K562 (cell line): ENCODE measurements around the gene ANO6. TPM values are rescaled to one million over a fixed set of nuclear protein-coding genes. Genes with fewer than 3 reads are reported as not detected.

Experiments
- ASH1L ChIP-seq: fragments of 450-650 bp; IDR thresholded peaks from 2 replicates; pipeline ENCODE4 v1.6.1; 2018; ENCODE audit warnings: borderline replicate concordance, mild to moderate bottlenecking, low read depth; ENCODE audit not compliant: partially characterized antibody
- ATF7 ChIP-seq: fragments of 450-650 bp; IDR thresholded peaks from 2 replicates; pipeline ENCODE4 v1.7.1; 2014; ENCODE audit warnings: mild to moderate bottlenecking, moderate library complexity
- CBX5 ChIP-seq: IDR thresholded peaks from 2 replicates; pipeline ENCODE4 v1.6.1; 2014; ENCODE audit warnings: low read depth, borderline replicate concordance
- CTBP1 ChIP-seq: fragments of 450-650 bp; IDR thresholded peaks from 2 replicates; pipeline ENCODE4 v1.6.1; 2016; ENCODE audit warnings: borderline replicate concordance
- CXXC5 ChIP-seq: fragments of 250-450 bp; sonication (Bioruptor Pico); IDR thresholded peaks from 2 replicates; pipeline ENCODE4 v1.8.0; 2022; ENCODE audit warnings: inconsistent platforms, mild to moderate bottlenecking, moderate library complexity
- DPF2 ChIP-seq: fragments of 450-650 bp; IDR thresholded peaks from 2 replicates; pipeline ENCODE4 v1.6.1; 2016
- HMG20B ChIP-seq: fragments of 250-450 bp; sonication (Bioruptor Pico); IDR thresholded peaks from 2 replicates; pipeline ENCODE4 v1.5.0; 2021; ENCODE audit warnings: mild to moderate bottlenecking
- IFI16 ChIP-seq: fragments of 250-450 bp; sonication (Bioruptor Pico); IDR thresholded peaks from 2 replicates; pipeline ENCODE4 v2.1.2; 2022; ENCODE audit warnings: mild to moderate bottlenecking, inconsistent platforms
- JUN ChIP-seq, 2 experiments: sonication (generic) in 1 of 2; formaldehyde crosslinking in 1 of 2; IDR thresholded peaks; 2 replicates each; pipeline versions ENCODE4 v1.6.1 to v1.8.0; 2012 to 2022; ENCODE audit warnings: borderline replicate concordance in 2 of 2, mild to moderate bottlenecking in 2 of 2, improper control_type of control experiment in 1 of 2, low read depth in 1 of 2, low read length in 1 of 2, missing genetic modification reagents in 1 of 2
- JUNB ChIP-seq: fragments of 450-650 bp; formaldehyde crosslinking; conservative IDR thresholded peaks from 2 replicates; pipeline ENCODE4 v1.4.0; 2020; ENCODE audit warnings: mild to moderate bottlenecking
- MAFG ChIP-seq: fragments of 450-650 bp; conservative IDR thresholded peaks from 2 replicates; pipeline ENCODE4 v1.6.1; 2016; ENCODE audit warnings: missing genetic modification characterization, missing compliant biosample characterization
- PHF8 ChIP-seq: fragments of 200-600 bp; sonication (generic); IDR thresholded peaks from 2 replicates; pipeline ENCODE4 v1.6.1; 2012; ENCODE audit warnings: mixed run types, mild to moderate bottlenecking, inconsistent platforms, low read length, moderate library complexity, borderline replicate concordance
- PML ChIP-seq: IDR thresholded peaks from 2 replicates; pipeline ENCODE4 v1.6.1; 2012; ENCODE audit warnings: low read length, inconsistent platforms
- PYGO2 ChIP-seq: fragments of 450-650 bp; IDR thresholded peaks from 2 replicates; pipeline ENCODE4 v1.6.1; 2016; ENCODE audit warnings: mild to moderate bottlenecking, missing genetic modification characterization, moderate library complexity, missing compliant biosample characterization
- SMARCA5 ChIP-seq: fragments of 450-650 bp; IDR thresholded peaks from 2 replicates; pipeline ENCODE4 v1.6.1; 2016
- TAF15 ChIP-seq: fragments of 200-400 bp; formaldehyde crosslinking; IDR thresholded peaks from 2 replicates; pipeline ENCODE4 v1.6.1; 2017; ENCODE audit warnings: mild to moderate bottlenecking, low read depth, low read length, moderate library complexity
- TEAD2 ChIP-seq: fragments of 450-650 bp; IDR thresholded peaks from 2 replicates; pipeline ENCODE4 v1.6.1; 2016; ENCODE audit warnings: missing genetic modification characterization, control low read depth, missing compliant biosample characterization
- TFAM ChIP-seq: fragments of 250-450 bp; sonication (Bioruptor Pico); conservative IDR thresholded peaks from 2 replicates; pipeline ENCODE4 v1.5.0; 2021; ENCODE audit warnings: mild to moderate bottlenecking, moderate library complexity
- TOE1 ChIP-seq, 2 experiments: fragments of 450-650 bp in 1 of 2; sonication (generic) in 1 of 2; formaldehyde crosslinking in 1 of 2; IDR thresholded peaks; 2 replicates each; pipeline versions ENCODE4 v1.7.1 to v1.8.0; 2016 to 2022; ENCODE audit warnings: borderline replicate concordance in 2 of 2, mild to moderate bottlenecking in 2 of 2, antibody characterized with exemption in 1 of 2, inconsistent platforms in 1 of 2, low read depth in 1 of 2, missing genetic modification reagents in 1 of 2, moderate library complexity in 1 of 2
- TRIM24 ChIP-seq, 2 experiments: fragments of 450-650 bp; IDR thresholded peaks; 2 replicates each; pipeline ENCODE4 v1.6.1; 2016
- ZNF347 ChIP-seq: fragments of 450-650 bp; formaldehyde crosslinking; IDR thresholded peaks from 2 replicates; pipeline ENCODE4 v1.4.0; 2020; ENCODE audit warnings: low read depth, mild to moderate bottlenecking, moderate library complexity
- ZNF561 ChIP-seq: fragments of 450-650 bp; formaldehyde crosslinking; conservative IDR thresholded peaks from 2 replicates; pipeline ENCODE4 v1.4.0; 2020; ENCODE audit warnings: mild to moderate bottlenecking, moderate library complexity
- polyA plus RNA-seq, 8 experiments: library from polyadenylated mRNA; depleted of rRNA in 4 of 8; stranded (reverse) in 5 of 8; unstranded in 3 of 8; fragments of >200 nt; fragmentation: Nextera tagmentation in 2 of 8; fragmentation: Illumina TruSeq in 1 of 8; extraction: Ambion mirVana in 2 of 8; extraction: Trizol in 1 of 8; gene quantifications; 2 replicates each; pipeline versions ENCODE4 v1.2.1 to v1.2.3, GENCODE V29; 2011 to 2014; ENCODE audit warnings: inconsistent platforms in 1 of 8, missing spikeins in 1 of 8
- total RNA-seq, 7 experiments: library from RNA; depleted of rRNA in 6 of 7; stranded (reverse); fragments of >200 nt in 6 of 7; fragmentation: Illumina TruSeq in 2 of 7; extraction: Trizol in 2 of 7; gene quantifications; 2 replicates each; pipeline versions ENCODE4 v1.2.1 to v1.2.3, GENCODE V29; 2011 to 2021; ENCODE audit warnings: low replicate concordance in 1 of 7
- TF ChIP-seq, protein P1 (sequence below), 3 experiments: IDR thresholded peaks in 2 of 3; conservative IDR thresholded peaks in 1 of 3; 2 replicates each; pipeline ENCODE4 v1.5.1; 2011 to 2012; ENCODE audit warnings: low read length in 3 of 3, mild to moderate bottlenecking in 3 of 3, control low read depth in 2 of 3, improper control_type of control experiment in 1 of 3, inconsistent platforms in 1 of 3, low read depth in 1 of 3, mixed read lengths in 1 of 3, moderate library complexity in 1 of 3; ENCODE audit not compliant: insufficient read depth in 2 of 3
- TF ChIP-seq, protein P2 (sequence below): IDR thresholded peaks from 3 replicates; pipeline ENCODE4 v1.6.1; 2011; ENCODE audit warnings: borderline replicate concordance, mild to moderate bottlenecking, moderate library complexity; ENCODE audit not compliant: insufficient read length; ENCODE audit errors: extremely low read depth

The ANO6 gene
- total and polyA plus RNA-seq, 9 of the 15 experiments (the other 6 are each of a cell fraction or from before 2014, with no cell fraction given) = 3.5 to 24.7 (median 20.3) TPM

GRCh38 chr12:45184147-45184963, 31.5 kb upstream of the ANO6 start (continued):
- TF ChIP-seq PHF8 = no peak
- no peak for TF ChIP-seq HMG20B (CRISPR knock-in tag)
- TF ChIP-seq CBX5 = no peak
- peak; percentile 50 to 80; a peak in 2 of 4 replicates for TF ChIP-seq TRIM24 (IDR thresholded peaks at IDR 0.05)
- TF ChIP-seq ASH1L = no peak
- no peak for TF ChIP-seq PML
- TF ChIP-seq ATF7 = 0 out of 2 replicates have a peak, but pooled peaks have one; percentile 31
- no peak for TF ChIP-seq IFI16 (CRISPR knock-in tag)
- TF ChIP-seq, protein P1, sequence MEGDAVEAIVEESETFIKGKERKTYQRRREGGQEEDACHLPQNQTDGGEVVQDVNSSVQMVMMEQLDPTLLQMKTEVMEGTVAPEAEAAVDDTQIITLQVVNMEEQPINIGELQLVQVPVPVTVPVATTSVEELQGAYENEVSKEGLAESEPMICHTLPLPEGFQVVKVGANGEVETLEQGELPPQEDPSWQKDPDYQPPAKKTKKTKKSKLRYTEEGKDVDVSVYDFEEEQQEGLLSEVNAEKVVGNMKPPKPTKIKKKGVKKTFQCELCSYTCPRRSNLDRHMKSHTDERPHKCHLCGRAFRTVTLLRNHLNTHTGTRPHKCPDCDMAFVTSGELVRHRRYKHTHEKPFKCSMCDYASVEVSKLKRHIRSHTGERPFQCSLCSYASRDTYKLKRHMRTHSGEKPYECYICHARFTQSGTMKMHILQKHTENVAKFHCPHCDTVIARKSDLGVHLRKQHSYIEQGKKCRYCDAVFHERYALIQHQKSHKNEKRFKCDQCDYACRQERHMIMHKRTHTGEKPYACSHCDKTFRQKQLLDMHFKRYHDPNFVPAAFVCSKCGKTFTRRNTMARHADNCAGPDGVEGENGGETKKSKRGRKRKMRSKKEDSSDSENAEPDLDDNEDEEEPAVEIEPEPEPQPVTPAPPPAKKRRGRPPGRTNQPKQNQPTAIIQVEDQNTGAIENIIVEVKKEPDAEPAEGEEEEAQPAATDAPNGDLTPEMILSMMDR (IDR thresholded peaks at IDR 0.05 in 2 of 3, conservative IDR thresholded peaks at IDR 0.05 in 1 of 3; ENCODE audit: insufficient read depth in 2 of 3, low read depth in 1 of 3, low read length in 3 of 3) = no peak
- no peak for TF ChIP-seq TAF15
- TF ChIP-seq JUN (IDR thresholded peaks at IDR 0.05; ENCODE audit: borderline replicate concordance, low read depth, low read length) = no peak
- no peak for TF ChIP-seq JUN (CRISPR knock-in tag; IDR thresholded peaks at IDR 0.05; ENCODE audit: borderline replicate concordance)
- no peak for TF ChIP-seq ZNF561 (CRISPR knock-in tag)
- TF ChIP-seq CXXC5 (CRISPR knock-in tag) = 0 out of 2 replicates have a peak, but pooled peaks have one; percentile 36
- TF ChIP-seq DPF2 = no peak
- no peak for TF ChIP-seq PYGO2 (tag)
- TF ChIP-seq ZNF347 (CRISPR knock-in tag) = no peak
- no peak for TF ChIP-seq MAFG
- no peak for TF ChIP-seq SMARCA5
- TF ChIP-seq JUNB = no peak
- peak; percentile 68 for TF ChIP-seq CTBP1
- no peak for TF ChIP-seq TFAM (CRISPR knock-in tag)
- TF ChIP-seq, protein P2, sequence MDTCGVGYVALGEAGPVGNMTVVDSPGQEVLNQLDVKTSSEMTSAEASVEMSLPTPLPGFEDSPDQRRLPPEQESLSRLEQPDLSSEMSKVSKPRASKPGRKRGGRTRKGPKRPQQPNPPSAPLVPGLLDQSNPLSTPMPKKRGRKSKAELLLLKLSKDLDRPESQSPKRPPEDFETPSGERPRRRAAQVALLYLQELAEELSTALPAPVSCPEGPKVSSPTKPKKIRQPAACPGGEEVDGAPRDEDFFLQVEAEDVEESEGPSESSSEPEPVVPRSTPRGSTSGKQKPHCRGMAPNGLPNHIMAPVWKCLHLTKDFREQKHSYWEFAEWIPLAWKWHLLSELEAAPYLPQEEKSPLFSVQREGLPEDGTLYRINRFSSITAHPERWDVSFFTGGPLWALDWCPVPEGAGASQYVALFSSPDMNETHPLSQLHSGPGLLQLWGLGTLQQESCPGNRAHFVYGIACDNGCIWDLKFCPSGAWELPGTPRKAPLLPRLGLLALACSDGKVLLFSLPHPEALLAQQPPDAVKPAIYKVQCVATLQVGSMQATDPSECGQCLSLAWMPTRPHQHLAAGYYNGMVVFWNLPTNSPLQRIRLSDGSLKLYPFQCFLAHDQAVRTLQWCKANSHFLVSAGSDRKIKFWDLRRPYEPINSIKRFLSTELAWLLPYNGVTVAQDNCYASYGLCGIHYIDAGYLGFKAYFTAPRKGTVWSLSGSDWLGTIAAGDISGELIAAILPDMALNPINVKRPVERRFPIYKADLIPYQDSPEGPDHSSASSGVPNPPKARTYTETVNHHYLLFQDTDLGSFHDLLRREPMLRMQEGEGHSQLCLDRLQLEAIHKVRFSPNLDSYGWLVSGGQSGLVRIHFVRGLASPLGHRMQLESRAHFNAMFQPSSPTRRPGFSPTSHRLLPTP = no peak
- no peak for TF ChIP-seq TEAD2
- no peak for TF ChIP-seq TOE1 (IDR thresholded peaks at IDR 0.05; ENCODE audit: borderline replicate concordance)
- no peak for TF ChIP-seq TOE1 (CRISPR knock-in tag; IDR thresholded peaks at IDR 0.05; ENCODE audit: borderline replicate concordance, low read depth)
